CD4-positive, alpha-beta T cell (primary cell): Measurements from ENCODE around the gene NARS2. TPM values are rescaled to one million over a fixed set of nuclear protein-coding genes. Genes with fewer than 3 reads are reported as not detected.
"Not testable (repeated sequence)": the region's sequence is repeated elsewhere in the genome, so short reads cannot be mapped to it uniquely, and the experiment has no call there.

ENCODE experiments used
- ATAC-seq: fragments of 200-7000 bp; cut with Tn5 transposase; one replicate; pipeline ENCODE4 v1.10.0; 2022; ENCODE audit warnings: mild to moderate bottlenecking; ENCODE audit not compliant: poor library complexity
- CTCF ChIA-PET: fragments of 350-600 bp; sonication (Branson Sonifier 250); formaldehyde crosslinking; loops from one replicate; lab custom pipeline; 2021; ENCODE audit warnings: antibody characterized with exemption, inconsistent platforms; lab: Charles Lee
- POLR2A ChIA-PET: fragments of 350-600 bp; sonication (Branson Sonifier 250); formaldehyde crosslinking; loops from one replicate; lab custom pipeline; 2021; ENCODE audit warnings: antibody characterized with exemption, inconsistent platforms; lab: Charles Lee
- DNase-seq, 14 experiments: peaks; one replicate each; pipeline ENCODE4 v3.0.0-alpha.2; 2013 to 2020; ENCODE audit warnings: mixed read lengths in 2 of 14
- H3K27ac ChIP-seq, 2 donors: one replicate each; pipeline versions ENCODE4 v1.5.1 to v1.7.0; 2013; ENCODE audit warnings: low read length in 2 of 2, low read depth in 1 of 2, mild to moderate bottlenecking in 1 of 2
- H3K27me3 ChIP-seq, 2 experiments: 1 replicate in 1 of 2; 2 replicates in 1 of 2; pipeline versions ENCODE4 v1.6.1 to v1.7.0; 2013; ENCODE audit warnings: low read length in 2 of 2, control low read depth in 1 of 2, mild to moderate bottlenecking in 1 of 2, moderate library complexity in 1 of 2; ENCODE audit not compliant: insufficient read depth in 2 of 2, control insufficient read depth in 1 of 2
- H3K36me3 ChIP-seq: one replicate; pipeline ENCODE4 v1.6.1; 2013; ENCODE audit warnings: low read length, control low read depth; ENCODE audit not compliant: insufficient read depth
- H3K4me1 ChIP-seq: one replicate; pipeline ENCODE4 v1.6.1; 2013; ENCODE audit warnings: low read length, control low read depth; ENCODE audit not compliant: insufficient read depth
- H3K4me3 ChIP-seq: one replicate; pipeline ENCODE4 v1.5.1; 2013; ENCODE audit warnings: mild to moderate bottlenecking, low read length, moderate library complexity
- H3K9me3 ChIP-seq, 2 experiments: 1 replicate in 1 of 2; 2 replicates in 1 of 2; pipeline versions ENCODE4 v1.6.1 to v1.7.0; 2013; ENCODE audit warnings: low read length in 2 of 2, mild to moderate bottlenecking in 2 of 2, control low read depth in 1 of 2, moderate library complexity in 1 of 2; ENCODE audit not compliant: control insufficient read depth in 1 of 2, insufficient read depth in 1 of 2
- H3K27ac Mint-ChIP-seq: one replicate; pipeline ENCODE4 v1.8.0; 2020; ENCODE audit warnings: mixed read lengths
- H3K27me3 Mint-ChIP-seq: one replicate; pipeline ENCODE4 v1.8.0; 2021; ENCODE audit warnings: mixed read lengths
- H3K36me3 Mint-ChIP-seq: one replicate; pipeline ENCODE4 v1.8.0; 2021; ENCODE audit warnings: low read depth, mixed read lengths
- H3K4me1 Mint-ChIP-seq: one replicate; pipeline ENCODE4 v1.8.0; 2021; ENCODE audit warnings: low read depth, mixed read lengths
- H3K4me3 Mint-ChIP-seq: one replicate; pipeline ENCODE4 v1.8.0; 2020; ENCODE audit warnings: mild to moderate bottlenecking, mixed read lengths
- H3K9me3 Mint-ChIP-seq: one replicate; pipeline ENCODE4 v1.8.0; 2020; ENCODE audit warnings: mixed read lengths
- intact Hi-C, 2 experiments: fragments of 100-400 bp; cut with DNase I in 1 of 2; cut with micrococcal nuclease in 1 of 2; formaldehyde crosslinking; loops; one replicate each; pipeline versions ENCODE4 v1.15.1 to v1.9.0; 2023 to 2025; cut with DNase I, micrococcal nuclease
- total RNA-seq, 174 experiments: library from RNA in 2 of 174; stranded (reverse) in 2 of 174; gene quantifications; one replicate each; pipeline ENCODE4 v1.2.3 and lab custom pipeline; 2021 to 2026
- TF ChIP-seq, protein P1 (sequence below): fragments of 200-600 bp; IDR thresholded peaks from one replicate; pipeline ENCODE4 v1.8.0; 2022; ENCODE audit warnings: antibody characterized with exemption, mild to moderate bottlenecking

Gene NARS2
- total RNA-seq, 2 experiments from 2014 or later: 8.7 to 9.3 TPM

DNA sequence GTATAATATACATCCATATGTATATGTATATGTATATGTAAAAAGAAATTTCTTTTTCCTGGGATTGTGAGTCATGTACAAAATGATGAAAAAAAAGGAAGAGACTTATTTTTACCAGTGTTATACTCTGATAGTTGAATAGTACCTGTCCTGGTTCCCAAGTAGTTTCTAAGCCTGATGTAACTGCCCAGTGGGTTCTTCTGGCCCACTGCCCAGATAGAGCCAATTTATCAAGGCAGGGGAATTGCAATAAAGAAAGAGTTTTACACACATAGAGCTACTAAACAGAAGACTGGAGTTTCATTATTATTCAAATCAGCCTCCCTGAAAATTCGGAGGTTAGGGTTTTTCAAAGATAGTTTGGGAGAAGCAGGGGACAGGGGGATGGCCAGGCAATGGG is 29.1 kb upstream of the NARS2 start:
- Mint-ChIP-seq H3K4me3 (no peak overlapping the region), H3K4me1 (no peaks in the 10 kb centered on the region), H3K27me3 (peaks cover 34% of the 10 kb centered on the region), H3K36me3 (no peaks in the 10 kb centered on the region), H3K27ac (no peak overlapping the region), H3K9me3 (no peaks in the 10 kb centered on the region)
- Histone ChIP-seq H3K27me3 (peaks cover 3 to 4% of the 10 kb centered on the region in 2 experiments), H3K27ac (no peak overlapping the region), H3K36me3 (no peaks in the 10 kb centered on the region), H3K9me3 (peaks cover 0 to 10% of the 10 kb centered on the region in 2 experiments), H3K4me1 (no peaks in the 10 kb centered on the region), H3K4me3 (no peak overlapping the region)
- CTCF ChIA-PET: no interaction called here
- POLR2A ChIA-PET: no interaction called here
- TF ChIP-seq, protein P1, sequence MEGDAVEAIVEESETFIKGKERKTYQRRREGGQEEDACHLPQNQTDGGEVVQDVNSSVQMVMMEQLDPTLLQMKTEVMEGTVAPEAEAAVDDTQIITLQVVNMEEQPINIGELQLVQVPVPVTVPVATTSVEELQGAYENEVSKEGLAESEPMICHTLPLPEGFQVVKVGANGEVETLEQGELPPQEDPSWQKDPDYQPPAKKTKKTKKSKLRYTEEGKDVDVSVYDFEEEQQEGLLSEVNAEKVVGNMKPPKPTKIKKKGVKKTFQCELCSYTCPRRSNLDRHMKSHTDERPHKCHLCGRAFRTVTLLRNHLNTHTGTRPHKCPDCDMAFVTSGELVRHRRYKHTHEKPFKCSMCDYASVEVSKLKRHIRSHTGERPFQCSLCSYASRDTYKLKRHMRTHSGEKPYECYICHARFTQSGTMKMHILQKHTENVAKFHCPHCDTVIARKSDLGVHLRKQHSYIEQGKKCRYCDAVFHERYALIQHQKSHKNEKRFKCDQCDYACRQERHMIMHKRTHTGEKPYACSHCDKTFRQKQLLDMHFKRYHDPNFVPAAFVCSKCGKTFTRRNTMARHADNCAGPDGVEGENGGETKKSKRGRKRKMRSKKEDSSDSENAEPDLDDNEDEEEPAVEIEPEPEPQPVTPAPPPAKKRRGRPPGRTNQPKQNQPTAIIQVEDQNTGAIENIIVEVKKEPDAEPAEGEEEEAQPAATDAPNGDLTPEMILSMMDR: no peak
- DNase-seq (no peak), ATAC-seq (no peak)
- intact Hi-C loops: no loop called here

DNA sequence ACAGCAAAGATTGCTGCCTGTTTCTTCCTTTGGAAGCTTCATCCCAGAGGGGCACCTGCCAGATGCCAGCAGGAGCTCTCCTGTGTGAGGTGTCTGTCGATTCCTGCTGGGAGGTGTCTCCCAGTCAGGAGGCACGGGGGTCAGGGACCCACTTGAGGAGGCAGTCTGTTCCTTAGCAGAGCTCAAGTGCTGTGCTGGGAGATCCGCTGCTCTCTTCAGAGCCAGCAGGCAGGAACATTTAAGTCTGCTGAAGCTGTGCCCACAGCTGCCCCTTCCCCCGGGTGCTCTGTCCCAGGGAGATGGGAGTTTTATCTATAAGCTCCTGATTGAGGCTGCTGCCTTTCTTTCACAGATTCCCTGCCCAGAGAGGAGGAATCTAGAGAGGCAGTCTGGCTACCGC is 28.1 kb upstream of the NARS2 start:
- H3K27me3 Mint-ChIP-seq: peaks cover 44% of the 10 kb centered on the region

DNA sequence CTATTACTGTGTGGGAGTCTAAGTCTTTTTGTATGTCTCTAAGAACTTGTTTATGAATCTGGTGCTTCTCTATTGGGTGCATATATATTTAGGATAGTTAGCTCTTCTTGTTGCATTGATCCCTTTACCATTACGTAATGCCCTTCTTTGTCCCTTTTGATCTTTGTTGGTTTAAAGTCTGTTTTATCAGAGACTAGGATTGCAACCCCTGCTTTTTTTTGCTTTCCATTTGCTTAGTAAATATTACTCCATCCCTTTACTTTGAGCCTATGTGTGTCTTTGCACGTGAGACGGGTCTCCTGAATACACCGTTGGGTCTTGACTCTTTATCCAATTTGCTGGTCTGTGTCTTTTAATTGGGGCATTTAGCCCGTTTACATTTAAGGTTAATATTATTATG is 26.4 kb upstream of the NARS2 start:
- H3K4me3 Mint-ChIP-seq, H3K27me3 ChIP-seq, H3K36me3 Mint-ChIP-seq, H3K4me1 ChIP-seq, DNase-seq, H3K9me3 ChIP-seq, H3K27ac Mint-ChIP-seq, CTCF ChIA-PET, H3K27ac ChIP-seq, ATAC-seq, intact Hi-C loops, H3K4me1 Mint-ChIP-seq, H3K36me3 ChIP-seq, POLR2A ChIA-PET, H3K9me3 Mint-ChIP-seq, H3K4me3 ChIP-seq: not testable (repeated sequence)
- H3K27me3 Mint-ChIP-seq: peaks cover 52% of the 10 kb centered on the region

More for the DNA sequence above, 28.1 kb upstream of the NARS2 start:
- DNase-seq, H3K9me3 ChIP-seq, H3K36me3 ChIP-seq, H3K4me3 Mint-ChIP-seq, H3K4me1 ChIP-seq, POLR2A ChIA-PET, H3K27ac ChIP-seq, H3K9me3 Mint-ChIP-seq, H3K4me1 Mint-ChIP-seq, H3K36me3 Mint-ChIP-seq, intact Hi-C loops, ATAC-seq, H3K4me3 ChIP-seq, H3K27me3 ChIP-seq, H3K27ac Mint-ChIP-seq: not testable (repeated sequence)
- CTCF ChIA-PET: interaction anchor here (0.6 kb wide), 1 partner anchor 159 kb away, joined by 3 read pairs; no protein-coding TSS in a partner anchor

DNA sequence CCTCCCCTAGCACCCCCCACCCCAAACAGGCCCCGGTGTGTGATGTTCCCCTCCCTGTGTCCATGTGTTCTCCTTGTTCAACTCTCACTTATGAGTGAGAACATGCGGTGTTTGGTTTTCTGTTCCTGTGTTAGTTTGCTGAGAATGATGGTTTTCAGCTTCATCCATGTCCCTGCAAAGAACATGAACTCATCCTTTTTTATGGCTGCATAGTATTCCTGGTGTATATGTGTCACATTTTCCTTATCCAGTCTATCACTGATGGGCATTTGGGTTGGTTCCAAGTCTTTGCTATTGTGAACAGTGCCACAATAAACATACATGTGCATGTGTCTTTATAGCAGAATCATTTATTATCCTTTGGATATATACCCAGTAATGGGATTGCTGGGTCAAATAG is 22.9 kb upstream of the NARS2 start:
- H3K4me3 Mint-ChIP-seq, H3K27me3 ChIP-seq, H3K4me1 Mint-ChIP-seq, H3K4me1 ChIP-seq, H3K9me3 ChIP-seq, H3K36me3 ChIP-seq, H3K36me3 Mint-ChIP-seq, CTCF ChIA-PET, H3K27ac ChIP-seq, H3K27ac Mint-ChIP-seq, H3K4me3 ChIP-seq, intact Hi-C loops, H3K9me3 Mint-ChIP-seq, DNase-seq, ATAC-seq: not testable (repeated sequence)
- peaks cover 50% of the 10 kb centered on the region for H3K27me3 Mint-ChIP-seq
- POLR2A ChIA-PET: interaction anchor here (1.2 kb wide), 1 partner anchor 23 kb away, joined by 4 read pairs; the partner anchor contains the start of gene NARS2
